ENCODE results near the gene CASS4.

Gene CASS4

DNA sequence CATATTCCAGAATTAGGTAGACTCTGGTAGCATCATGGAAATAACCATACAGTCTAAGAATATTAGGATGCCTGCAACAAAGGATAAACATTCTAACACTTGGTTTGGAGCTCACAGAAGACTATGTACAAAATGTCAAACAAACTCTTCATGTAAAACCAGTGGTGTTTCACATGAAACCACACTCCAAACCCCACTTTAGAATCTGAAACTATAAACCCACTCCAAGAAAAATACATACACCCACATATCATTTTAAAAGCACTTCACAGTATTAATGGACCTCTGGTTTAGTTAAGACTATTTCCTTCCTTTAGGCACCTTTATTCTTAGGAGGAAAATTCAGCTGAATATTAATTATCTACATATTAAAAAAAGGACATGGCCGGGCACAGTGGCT, 30.6 kb upstream of the CASS4 start:
- peaks cover 85% of the 10 kb centered on the region for H3K36me3 ChIP-seq
- TF ChIP-seq, protein P1, sequence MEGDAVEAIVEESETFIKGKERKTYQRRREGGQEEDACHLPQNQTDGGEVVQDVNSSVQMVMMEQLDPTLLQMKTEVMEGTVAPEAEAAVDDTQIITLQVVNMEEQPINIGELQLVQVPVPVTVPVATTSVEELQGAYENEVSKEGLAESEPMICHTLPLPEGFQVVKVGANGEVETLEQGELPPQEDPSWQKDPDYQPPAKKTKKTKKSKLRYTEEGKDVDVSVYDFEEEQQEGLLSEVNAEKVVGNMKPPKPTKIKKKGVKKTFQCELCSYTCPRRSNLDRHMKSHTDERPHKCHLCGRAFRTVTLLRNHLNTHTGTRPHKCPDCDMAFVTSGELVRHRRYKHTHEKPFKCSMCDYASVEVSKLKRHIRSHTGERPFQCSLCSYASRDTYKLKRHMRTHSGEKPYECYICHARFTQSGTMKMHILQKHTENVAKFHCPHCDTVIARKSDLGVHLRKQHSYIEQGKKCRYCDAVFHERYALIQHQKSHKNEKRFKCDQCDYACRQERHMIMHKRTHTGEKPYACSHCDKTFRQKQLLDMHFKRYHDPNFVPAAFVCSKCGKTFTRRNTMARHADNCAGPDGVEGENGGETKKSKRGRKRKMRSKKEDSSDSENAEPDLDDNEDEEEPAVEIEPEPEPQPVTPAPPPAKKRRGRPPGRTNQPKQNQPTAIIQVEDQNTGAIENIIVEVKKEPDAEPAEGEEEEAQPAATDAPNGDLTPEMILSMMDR (IDR thresholded peaks at IDR 0.05; ENCODE audit: low read depth, low read length): no peak
- H3K9me3 ChIP-seq: no peaks in the 10 kb centered on the region

DNA sequence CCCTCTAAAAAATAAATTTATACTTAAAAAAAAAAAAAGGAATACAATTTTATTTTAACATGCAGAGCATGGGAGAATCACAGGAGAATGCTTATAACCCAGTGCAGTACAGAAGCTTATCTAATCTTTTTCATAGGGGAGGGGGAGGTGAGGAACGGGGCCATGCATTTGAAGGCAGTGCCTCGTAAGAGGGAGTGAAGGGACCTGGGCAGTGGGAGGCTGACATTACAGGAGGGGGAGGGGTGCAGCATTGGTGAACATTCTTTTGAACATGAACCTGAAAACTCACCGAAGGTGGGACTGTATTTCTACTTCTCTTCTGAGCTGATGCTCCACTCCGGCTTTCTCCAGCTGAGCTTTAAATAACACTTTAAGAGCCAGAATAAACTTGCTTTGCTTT, 29.4 kb upstream of the CASS4 start:
- no peaks in the 10 kb centered on the region for H3K9me3 ChIP-seq
- peaks cover 86% of the 10 kb centered on the region for H3K36me3 ChIP-seq
- H3K27me3 ChIP-seq: no peaks in the 10 kb centered on the region
- no peak overlapping the region for H3K4me3 ChIP-seq (ENCODE audit: low read depth, low read length)
- no peaks in the 10 kb centered on the region for H3K4me1 ChIP-seq
- no peak for DNase-seq
- TF ChIP-seq, protein P1 (IDR thresholded peaks at IDR 0.05; ENCODE audit: low read depth, low read length): no peak

More for the DNA sequence above, 30.6 kb upstream of the CASS4 start:
- no peaks in the 10 kb centered on the region for H3K27me3 ChIP-seq
- H3K4me1 ChIP-seq: no peaks in the 10 kb centered on the region
- no peak for DNase-seq
- no peak overlapping the region for H3K4me3 ChIP-seq (ENCODE audit: low read depth, low read length)

DNA sequence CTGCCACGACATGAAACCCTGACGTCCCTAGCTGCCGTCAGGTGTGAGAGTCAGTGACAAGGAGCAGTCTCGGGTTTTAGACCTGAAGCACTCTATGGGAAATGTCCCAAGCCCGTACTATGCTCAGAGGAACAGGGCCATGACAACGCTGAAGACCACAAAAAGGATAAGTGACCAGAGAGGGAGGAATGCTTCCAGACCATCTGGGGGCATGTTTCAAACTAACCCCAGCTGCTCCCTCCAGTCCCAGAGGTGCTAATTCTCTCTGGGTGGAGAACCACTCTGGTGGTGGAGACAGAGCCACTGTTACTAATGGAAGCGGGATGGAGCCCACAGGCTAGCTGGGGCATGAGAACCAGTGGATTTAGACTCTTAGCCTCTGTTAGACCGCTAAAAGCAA, 28.7 kb upstream of the CASS4 start:
- H3K36me3 ChIP-seq: peaks cover 85% of the 10 kb centered on the region
- no peak for DNase-seq
- H3K9me3 ChIP-seq: no peaks in the 10 kb centered on the region
- H3K4me1 ChIP-seq: no peaks in the 10 kb centered on the region
- H3K27me3 ChIP-seq: no peaks in the 10 kb centered on the region
- TF ChIP-seq, protein P1 (IDR thresholded peaks at IDR 0.05; ENCODE audit: low read depth, low read length): no peak
- no peak overlapping the region for H3K4me3 ChIP-seq (ENCODE audit: low read depth, low read length)

DNA sequence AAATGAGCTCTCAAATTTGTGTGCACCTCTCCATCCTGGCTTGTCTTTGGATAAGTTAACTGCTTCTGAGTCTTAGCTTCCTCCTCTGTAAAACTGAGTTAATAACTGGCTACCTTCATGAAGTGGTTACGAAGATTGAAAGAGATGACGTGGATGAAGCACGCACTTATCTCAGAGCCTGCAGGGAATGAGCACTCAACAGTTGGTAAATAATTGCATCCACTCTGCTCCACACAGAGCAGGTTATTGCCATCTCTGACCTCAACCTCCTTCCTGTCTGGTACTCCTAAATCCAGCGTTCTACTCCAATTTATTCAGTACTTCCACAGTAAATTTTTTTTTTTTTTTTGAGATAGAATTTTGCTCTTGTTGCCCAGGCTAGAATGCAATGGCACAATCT, 26.9 kb upstream of the CASS4 start:
- no peak for DNase-seq
- TF ChIP-seq, protein P1 (IDR thresholded peaks at IDR 0.05; ENCODE audit: low read depth, low read length): no peak
- Histone ChIP-seq H3K9me3 (no peaks in the 10 kb centered on the region), H3K36me3 (peaks cover 85% of the 10 kb centered on the region), H3K4me1 (no peaks in the 10 kb centered on the region), H3K4me3 (ENCODE audit: low read depth, low read length) (no peak overlapping the region), H3K27me3 (no peaks in the 10 kb centered on the region)

DNA sequence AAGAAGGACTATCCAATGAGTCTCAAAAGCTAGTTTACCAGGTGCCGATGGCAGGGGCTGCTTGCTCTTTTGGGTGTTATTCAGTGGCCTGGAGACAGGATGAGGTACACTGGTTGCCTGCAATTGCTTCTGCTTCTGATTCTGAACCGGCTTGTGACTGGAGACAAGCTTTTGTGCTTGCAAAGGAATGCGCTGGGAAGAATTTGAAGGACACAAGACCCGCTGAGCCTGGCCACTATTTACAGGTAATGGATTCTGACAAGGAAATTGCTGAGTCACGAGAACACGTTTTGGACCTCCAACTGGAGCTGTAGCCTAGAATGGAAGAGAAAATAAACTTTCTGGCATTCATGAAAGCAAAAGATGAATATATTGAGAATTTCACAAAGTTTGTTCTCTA, 25.8 kb upstream of the CASS4 start:
- TF ChIP-seq, protein P1 (IDR thresholded peaks at IDR 0.05; ENCODE audit: low read depth, low read length): no peak
- Histone ChIP-seq H3K27me3 (no peaks in the 10 kb centered on the region), H3K36me3 (peaks cover 83% of the 10 kb centered on the region), H3K4me3 (ENCODE audit: low read depth, low read length) (no peak overlapping the region), H3K9me3 (no peaks in the 10 kb centered on the region), H3K4me1 (no peaks in the 10 kb centered on the region)
- DNase-seq: no peak

DNA sequence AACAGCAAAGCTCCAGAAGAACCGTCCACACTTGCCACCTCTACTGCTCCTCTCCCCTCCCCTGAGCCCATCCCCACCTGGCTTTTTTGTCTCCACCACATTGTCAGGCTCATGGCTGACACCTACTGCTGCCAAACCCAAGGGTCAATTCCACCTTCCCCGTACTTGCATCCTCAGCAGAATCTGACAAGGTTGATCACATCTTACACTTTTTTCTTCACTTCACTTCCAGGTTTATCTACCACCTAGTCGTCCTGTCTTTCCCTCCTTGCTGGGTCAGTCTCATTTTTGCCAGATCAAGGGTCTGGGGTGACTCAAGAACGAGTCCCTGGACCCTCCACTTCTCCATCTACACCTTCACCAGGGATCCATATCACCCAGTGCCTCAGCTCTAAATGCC, 23.2 kb upstream of the CASS4 start:
- H3K9me3 ChIP-seq: no peaks in the 10 kb centered on the region
- H3K36me3 ChIP-seq: peaks cover 63% of the 10 kb centered on the region
- TF ChIP-seq, protein P1 (IDR thresholded peaks at IDR 0.05; ENCODE audit: low read depth, low read length): no peak
- no peak for DNase-seq
- H3K4me1 ChIP-seq: peaks cover 4% of the 10 kb centered on the region; the same call in 1 of the 2 replicates
- no peaks in the 10 kb centered on the region for H3K27me3 ChIP-seq
- no peak overlapping the region for H3K4me3 ChIP-seq (ENCODE audit: low read depth, low read length)
